HepG2 (cell line): Measurements from ENCODE around the gene GPT2.

Experiments
- FOXP1 ChIP-seq, 2 experiments: fragments of 450-650 bp in 1 of 2; IDR thresholded peaks; 2 replicates each; pipeline ENCODE4 v1.6.1; 2017 to 2018; ENCODE audit warnings: antibody characterized with exemption in 1 of 2
- POLR2AphosphoS5 ChIP-seq: IDR thresholded peaks from 2 replicates; pipeline ENCODE4 v1.6.1; 2012; ENCODE audit warnings: low read depth, low read length
- ZC3H4 ChIP-seq: sonication (generic); formaldehyde crosslinking; IDR thresholded peaks from 2 replicates; pipeline ENCODE4 v1.4.0; 2020; ENCODE audit warnings: missing genetic modification reagents, borderline replicate concordance

- TF ChIP-seq POLR2AphosphoS5 (no peak; the same call in 1 of the 2 replicates), ZC3H4 (CRISPR knock-in tag) (no peak), FOXP1 (IDR thresholded peaks at IDR 0.05) (no peak), FOXP1 (CRISPR knock-in tag; IDR thresholded peaks at IDR 0.05) (no peak)
These were observed 541 bp downstream of the GPT2 start for GRCh38 chr16:46884513-46885293.
